HS-27A (cell line): ENCODE data around the gene KCTD5.

Experiments used
- DNase-seq: peaks from one replicate; pipeline ENCODE4 v3.0.0-alpha.2; 2012; ENCODE audit warnings: low read depth, missing footprints

KCTD5 gene

GRCh38 chr16:2697401-2697948, 15.2 kb downstream of the KCTD5 start:
- DNase-seq = no peak

GRCh38 chr16:2698103-2698870, 16.0 kb downstream of the KCTD5 start:
- DNase-seq = no peak

GRCh38 chr16:2698965-2699750, 16.8 kb downstream of the KCTD5 start:
- DNase-seq = no peak

GRCh38 chr16:2699791-2700600, 17.7 kb downstream of the KCTD5 start:
- no peak for DNase-seq

- DNase-seq = no peak
Measured at GRCh38 chr16:2700786-2701185, 18.5 kb downstream of the KCTD5 start.

- no peak for DNase-seq
Measured at GRCh38 chr16:2701272-2701671, 18.9 kb downstream of the KCTD5 start.

GRCh38 chr16:2701713-2702437, 19.6 kb downstream of the KCTD5 start:
- no peak for DNase-seq

- DNase-seq = no peak
Measured at GRCh38 chr16:2702438-2702825, 20.1 kb downstream of the KCTD5 start.

GRCh38 chr16:2702871-2703745, 20.8 kb downstream of the KCTD5 start:
- no peak for DNase-seq

- DNase-seq = no peak
Measured at GRCh38 chr16:2704166-2704982, 22.1 kb downstream of the KCTD5 start.

GRCh38 chr16:2704983-2705275, 22.6 kb downstream of the KCTD5 start:
- no peak for DNase-seq

- DNase-seq = no peak
Measured at GRCh38 chr16:2705351-2705750, 23.0 kb downstream of the KCTD5 start.

- no peak for DNase-seq
Measured at GRCh38 chr16:2706085-2706484, 23.8 kb downstream of the KCTD5 start.

- DNase-seq = no peak
Measured at GRCh38 chr16:2706611-2707311, 24.4 kb downstream of the KCTD5 start.

GRCh38 chr16:2707368-2708289, 25.3 kb downstream of the KCTD5 start:
- no peak for DNase-seq

- DNase-seq = no peak
Measured at GRCh38 chr16:2708290-2708639, 25.9 kb downstream of the KCTD5 start.

GRCh38 chr16:2708955-2709587, 26.7 kb downstream of the KCTD5 start:
- no peak for DNase-seq

- DNase-seq = no peak
Measured at GRCh38 chr16:2709588-2709984, 27.3 kb downstream of the KCTD5 start.
